Measurements from ENCODE around the gene UBE2Q1. TPM values are rescaled to one million over a fixed set of nuclear protein-coding genes. Genes with fewer than 3 reads are reported as not detected.

The UBE2Q1 gene
- total RNA-seq, 2 donors from 2014 or later: 24.7 to 43.7 TPM

- Histone ChIP-seq H3K9me3 (no peaks in the 10 kb centered on the region), H3K27ac (no peak overlapping the region), H3K36me3 (peaks cover 24 to 45% of the 10 kb centered on the region in 2 donors), H3K4me1 (replicated peaks) (peaks cover 6% of the 10 kb centered on the region), H3K4me3 (no peak overlapping the region), H3K27me3 (replicated peaks; ENCODE audit: insufficient read depth) (no peaks in the 10 kb centered on the region)
- 66% methylated on average over 11 of the region's 12 CpGs for WGBS
- intact Hi-C loops (cut with DNase I): loop anchor here (10.0 kb wide), 2 partner anchors 149 to 511 kb away; partner anchors contain the start of genes EFNA4 and IL6R
- TF ChIP-seq POLR2AphosphoS5 (IDR thresholded peaks at IDR 0.05): no peak
- no peak for TF ChIP-seq POLR2A (IDR thresholded peaks at IDR 0.05)
- TF ChIP-seq CTCF (IDR thresholded peaks at IDR 0.05): no peak
- no peak for DNase-seq (ENCODE audit: low spot score)
These were observed 5.1 kb downstream of the UBE2Q1 start for GRCh38 chr1:154553056-154554030.

- H3K36me3 ChIP-seq: peaks cover 24 to 45% of the 10 kb centered on the region in 2 donors
- H3K27ac ChIP-seq: no peak overlapping the region
- H3K4me3 ChIP-seq: no peak overlapping the region
- H3K27me3 ChIP-seq (replicated peaks; ENCODE audit: insufficient read depth): no peaks in the 10 kb centered on the region
- no peak for DNase-seq (ENCODE audit: low spot score)
- intact Hi-C loops (cut with DNase I): loop anchor here (10.0 kb wide), 2 partner anchors 147 to 513 kb away; partner anchors contain the start of genes EFNA4 and IL6R
- no peaks in the 10 kb centered on the region for H3K9me3 ChIP-seq
- TF ChIP-seq POLR2AphosphoS5 (IDR thresholded peaks at IDR 0.05) (no peak), CTCF (IDR thresholded peaks at IDR 0.05) (no peak), POLR2A (IDR thresholded peaks at IDR 0.05) (no peak)
- peaks cover 6% of the 10 kb centered on the region for H3K4me1 ChIP-seq (replicated peaks)
- WGBS: 91% methylated on average over 6 of the region's 6 CpGs
These were observed 6.4 kb downstream of the UBE2Q1 start for GRCh38 chr1:154552036-154552435.

- Histone ChIP-seq H3K9me3 (no peaks in the 10 kb centered on the region), H3K4me1 (replicated peaks) (peaks cover 2% of the 10 kb centered on the region), H3K27me3 (replicated peaks; ENCODE audit: insufficient read depth) (no peaks in the 10 kb centered on the region), H3K27ac (no peak overlapping the region), H3K4me3 (no peak overlapping the region), H3K36me3 (peaks cover 24 to 45% of the 10 kb centered on the region in 2 donors)
- intact Hi-C loops (cut with DNase I): loop anchor here (10.0 kb wide), 2 partner anchors 147 to 513 kb away; partner anchors contain the start of genes EFNA4 and IL6R
- DNase-seq (ENCODE audit: low spot score): no peak
- 86% methylated on average over 4 of the region's 4 CpGs for WGBS
- TF ChIP-seq POLR2A (IDR thresholded peaks at IDR 0.05) (no peak), CTCF (IDR thresholded peaks at IDR 0.05) (no peak)
These were observed 7.0 kb downstream of the UBE2Q1 start for GRCh38 chr1:154551474-154551873.

GRCh38 chr1:154550657-154551056 lies 7.8 kb downstream of the UBE2Q1 start:
- DNase-seq (ENCODE audit: low spot score): no peak
- WGBS: 77% methylated on average over 6 of the region's 6 CpGs
- Histone ChIP-seq H3K36me3 (peaks cover 24 to 45% of the 10 kb centered on the region in 2 donors), H3K27ac (no peak overlapping the region), H3K4me1 (replicated peaks) (no peaks in the 10 kb centered on the region), H3K4me3 (no peak overlapping the region), H3K9me3 (no peaks in the 10 kb centered on the region), H3K27me3 (replicated peaks; ENCODE audit: insufficient read depth) (no peaks in the 10 kb centered on the region)
- intact Hi-C loops (cut with DNase I): loop anchor here (10.0 kb wide), 2 partner anchors 146 to 514 kb away; partner anchors contain the start of genes EFNA4 and IL6R
- TF ChIP-seq POLR2A (IDR thresholded peaks at IDR 0.05): no peak

GRCh38 chr1:154550070-154550469 lies 8.4 kb downstream of the UBE2Q1 start:
- H3K4me3 ChIP-seq: no peak overlapping the region
- WGBS: 58% methylated on average over 5 of the region's 5 CpGs
- H3K27me3 ChIP-seq (replicated peaks; ENCODE audit: insufficient read depth): no peaks in the 10 kb centered on the region
- H3K36me3 ChIP-seq: peaks cover 22 to 42% of the 10 kb centered on the region in 2 donors
- no peak for DNase-seq (ENCODE audit: low spot score)
- no peaks in the 10 kb centered on the region for H3K9me3 ChIP-seq
- TF ChIP-seq POLR2A (IDR thresholded peaks at IDR 0.05) (no peak), CTCF (IDR thresholded peaks at IDR 0.05) (no peak), POLR2AphosphoS5 (IDR thresholded peaks at IDR 0.05) (no peak)
- H3K4me1 ChIP-seq (replicated peaks): no peaks in the 10 kb centered on the region
- no peak overlapping the region for H3K27ac ChIP-seq
- intact Hi-C loops (cut with DNase I): loop anchor here (10.0 kb wide), 2 partner anchors 145 to 515 kb away; partner anchors contain the start of genes EFNA4 and IL6R
